Mesendoderm (in vitro differentiated cells): ENCODE results near the gene KCNH4.

ENCODE experiments used
- DNase-seq: peaks from one replicate; pipeline ENCODE4 v3.0.0; 2013
- H2AK5ac ChIP-seq: 2 replicates; pipeline ENCODE4 v1.6.1; 2013; ENCODE audit warnings: low read length, inconsistent platforms
- H2BK120ac ChIP-seq: 2 replicates; pipeline ENCODE4 v1.6.1; 2013; ENCODE audit warnings: low read depth, mild to moderate bottlenecking, low read length, moderate library complexity, mixed read lengths
- H2BK15ac ChIP-seq: replicated peaks from 2 replicates; pipeline ENCODE4 v1.6.1; 2013; ENCODE audit warnings: low read depth, mild to moderate bottlenecking, moderate library complexity
- H2BK5ac ChIP-seq: 2 replicates; pipeline ENCODE4 v1.6.1; 2013; ENCODE audit warnings: low read length, inconsistent platforms
- H3K18ac ChIP-seq: 2 replicates; pipeline ENCODE4 v1.6.1; 2013; ENCODE audit warnings: mild to moderate bottlenecking, low read length, mixed read lengths
- H3K23ac ChIP-seq: one replicate; pipeline ENCODE4 v1.6.1; 2013; ENCODE audit warnings: low read length
- H3K27ac ChIP-seq: 2 replicates; pipeline ENCODE4 v1.5.1; 2013; ENCODE audit warnings: low read depth, mild to moderate bottlenecking, inconsistent platforms, low read length, moderate library complexity
- H3K27me3 ChIP-seq: 2 replicates; pipeline ENCODE4 v1.6.1; 2013; ENCODE audit warnings: low read length, control low read depth, mild to moderate bottlenecking, inconsistent platforms; ENCODE audit not compliant: insufficient read depth, poor library complexity
- H3K36me3 ChIP-seq: 2 replicates; pipeline ENCODE4 v1.6.1; 2013; ENCODE audit warnings: low read length, inconsistent platforms; ENCODE audit not compliant: control insufficient read depth, insufficient read depth
- H3K4ac ChIP-seq: one replicate; pipeline ENCODE4 v1.6.1; 2013; ENCODE audit warnings: low read depth, mild to moderate bottlenecking, low read length, moderate library complexity
- H3K4me1 ChIP-seq: 2 replicates; pipeline ENCODE4 v1.6.1; 2013; ENCODE audit warnings: low read depth, low read length, inconsistent platforms; ENCODE audit not compliant: control insufficient read depth
- H3K4me2 ChIP-seq: 2 replicates; pipeline ENCODE4 v1.6.1; 2013; ENCODE audit warnings: low read length
- H3K4me3 ChIP-seq: 2 replicates; pipeline ENCODE4 v1.5.1; 2013; ENCODE audit warnings: mild to moderate bottlenecking, low read length
- H3K56ac ChIP-seq: one replicate; pipeline ENCODE4 v1.6.1; 2013; ENCODE audit warnings: low read length
- H3K79me1 ChIP-seq: 2 replicates; pipeline ENCODE4 v1.6.1; 2013; ENCODE audit warnings: low read length, inconsistent platforms
- H3K79me2 ChIP-seq: 2 replicates; pipeline ENCODE4 v1.6.1; 2013; ENCODE audit warnings: mild to moderate bottlenecking, low read length; ENCODE audit not compliant: control insufficient read depth, insufficient read depth
- H3K9ac ChIP-seq: 2 replicates; pipeline ENCODE4 v1.6.1; 2013; ENCODE audit warnings: low read length, inconsistent platforms
- H4K5ac ChIP-seq: one replicate; pipeline ENCODE4 v1.6.1; 2013; ENCODE audit warnings: low read length
- H4K8ac ChIP-seq: one replicate; pipeline ENCODE4 v1.6.1; 2013; ENCODE audit warnings: low read depth, mild to moderate bottlenecking, control low read depth, low read length, moderate library complexity
- WGBS: extraction: QIAGEN DNeasy Blood & Tissue Kit; methylation state at CpG from one replicate; pipeline ENCODE4 v1.1.7; 2013; ENCODE audit warnings: low lambda C conversion rate, missing lambda C conversion rate; ENCODE audit not compliant: insufficient coverage; ENCODE audit errors: extremely low coverage; 5-methylcytosine and 5-hydroxymethylcytosine counted together

The KCNH4 gene

DNA sequence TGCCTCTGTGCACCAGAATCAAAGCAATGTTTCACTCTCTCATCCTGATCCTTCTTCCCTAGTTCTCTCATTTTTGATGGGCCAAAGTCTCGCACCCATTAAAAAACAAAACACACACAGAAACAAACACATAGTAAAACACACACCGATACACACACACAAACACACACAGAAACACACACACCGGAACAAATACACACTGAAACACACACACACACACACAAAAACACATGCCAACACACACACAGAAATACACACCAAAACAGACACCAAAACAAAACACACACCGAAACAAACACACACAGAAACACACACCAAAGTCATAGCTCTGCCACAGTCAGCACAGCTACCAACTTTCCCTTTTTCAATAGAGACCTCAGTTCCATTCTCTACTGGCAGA is 49.7 kb downstream of the KCNH4 start:
- no peak overlapping the region for H2BK120ac ChIP-seq
- peaks cover 5% of the 10 kb centered on the region for H3K4me1 ChIP-seq
- H4K8ac ChIP-seq = no peak overlapping the region
- no peak overlapping the region for H3K56ac ChIP-seq
- no peak overlapping the region for H4K5ac ChIP-seq
- H3K23ac ChIP-seq = no peak overlapping the region
- H3K4me3 ChIP-seq = no peak overlapping the region
- no peak overlapping the region for H2AK5ac ChIP-seq
- H3K9ac ChIP-seq = no peak overlapping the region
- no peak overlapping the region for H3K27ac ChIP-seq
- WGBS = 100% methylated on average over 3 of the region's 4 CpGs
- peaks cover 23% of the 10 kb centered on the region for H3K79me1 ChIP-seq
- H3K4me2 ChIP-seq = no peak overlapping the region
- no peak overlapping the region for H2BK5ac ChIP-seq
- no peak overlapping the region for H2BK15ac ChIP-seq
- H3K79me2 ChIP-seq = peaks cover 14% of the 10 kb centered on the region
- H3K36me3 ChIP-seq = peaks cover 16% of the 10 kb centered on the region
- H3K18ac ChIP-seq = no peak overlapping the region
- DNase-seq = no peak
- no peak overlapping the region for H3K4ac ChIP-seq
- H3K27me3 ChIP-seq = no peaks in the 10 kb centered on the region

GRCh38 chr17:42130310-42130936 is 50.5 kb downstream of the KCNH4 start:
- Histone ChIP-seq H4K5ac (no peak overlapping the region), H3K56ac (no peak overlapping the region), H3K18ac (no peak overlapping the region), H2BK5ac (no peak overlapping the region), H3K23ac (no peak overlapping the region), H3K4me3 (no peak overlapping the region), H3K4ac (no peak overlapping the region), H2AK5ac (no peak overlapping the region), H3K4me1 (peaks cover under 1% of the 10 kb centered on the region), H3K79me2 (peaks cover 9% of the 10 kb centered on the region), H3K79me1 (peaks cover 16% of the 10 kb centered on the region), H3K4me2 (no peak overlapping the region), H2BK15ac (no peak overlapping the region), H3K36me3 (peaks cover 18% of the 10 kb centered on the region), H4K8ac (no peak overlapping the region), H3K27ac (no peak overlapping the region), H3K9ac (no peak overlapping the region), H2BK120ac (no peak overlapping the region), H3K27me3 (no peaks in the 10 kb centered on the region)
- no CpG with 5 or more reads among the region's 16 CpGs for WGBS
- DNase-seq = no peak

DNA sequence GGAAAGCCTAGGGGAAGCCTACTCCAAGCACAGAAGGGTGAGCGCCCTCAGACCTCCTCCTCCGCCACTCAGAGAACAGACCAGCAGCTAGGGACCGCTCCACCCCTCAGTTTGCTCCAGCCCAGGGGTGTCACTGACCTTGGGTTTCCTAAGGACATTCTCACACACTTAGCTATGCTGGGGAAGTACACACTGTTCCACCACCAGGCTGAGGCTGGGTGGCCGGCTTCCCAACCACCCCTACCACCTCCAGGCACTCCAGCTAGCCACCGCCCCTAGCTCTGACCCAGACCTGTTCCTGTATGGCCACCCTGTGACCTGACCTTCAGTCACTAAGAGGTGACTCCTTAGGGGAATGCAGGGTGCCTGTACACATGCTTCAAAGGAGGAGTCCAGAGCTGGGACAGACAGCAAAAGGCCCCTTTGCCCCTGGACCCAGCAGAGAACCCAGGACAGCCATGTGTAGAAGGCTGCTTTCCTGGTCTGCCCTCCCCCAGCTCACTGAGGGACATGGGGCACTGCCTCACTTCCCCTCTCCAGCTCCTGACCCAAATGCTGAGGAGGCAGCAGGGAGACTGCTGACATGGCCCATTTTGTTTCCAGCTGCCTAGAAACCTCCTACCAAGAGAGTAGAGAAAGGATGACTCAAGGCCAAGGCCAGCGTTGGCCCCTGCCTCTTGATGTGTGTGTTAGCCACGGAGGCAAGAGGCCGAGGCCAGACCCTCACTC is 51.7 kb downstream of the KCNH4 start:
- Histone ChIP-seq H3K27ac (no peak overlapping the region), H3K4me3 (no peak overlapping the region), H3K56ac (no peak overlapping the region), H2BK15ac (no peak overlapping the region), H2AK5ac (no peak overlapping the region), H3K4me2 (no peak overlapping the region), H3K9ac (no peak overlapping the region), H4K8ac (no peak overlapping the region), H3K4ac (no peak overlapping the region), H2BK120ac (no peak overlapping the region), H4K5ac (no peak overlapping the region), H3K23ac (no peak overlapping the region), H3K79me2 (peaks cover 9% of the 10 kb centered on the region), H3K79me1 (peaks cover 15% of the 10 kb centered on the region), H3K36me3 (peaks cover 22% of the 10 kb centered on the region), H3K4me1 (no peaks in the 10 kb centered on the region), H2BK5ac (no peak overlapping the region), H3K27me3 (no peaks in the 10 kb centered on the region), H3K18ac (no peak overlapping the region)
- WGBS = no CpG with 5 or more reads among the region's 8 CpGs
- DNase-seq = no peak

- DNase-seq = no peak
- Histone ChIP-seq H3K23ac (no peak overlapping the region), H3K4ac (no peak overlapping the region), H4K8ac (no peak overlapping the region), H3K18ac (no peak overlapping the region), H3K27ac (no peak overlapping the region), H2BK5ac (no peak overlapping the region), H2BK15ac (no peak overlapping the region), H3K56ac (no peak overlapping the region), H3K79me2 (peaks cover 3% of the 10 kb centered on the region), H4K5ac (no peak overlapping the region), H3K4me1 (no peaks in the 10 kb centered on the region), H3K9ac (no peak overlapping the region), H2AK5ac (no peak overlapping the region), H3K36me3 (peaks cover 22% of the 10 kb centered on the region), H3K27me3 (no peaks in the 10 kb centered on the region), H3K4me2 (no peak overlapping the region), H3K4me3 (no peak overlapping the region), H2BK120ac (no peak overlapping the region), H3K79me1 (peaks cover 2% of the 10 kb centered on the region)
- no CpG with 5 or more reads among the region's 6 CpGs for WGBS
Observed at GRCh38 chr17:42127414-42127813, 53.5 kb downstream of the KCNH4 start.

DNA sequence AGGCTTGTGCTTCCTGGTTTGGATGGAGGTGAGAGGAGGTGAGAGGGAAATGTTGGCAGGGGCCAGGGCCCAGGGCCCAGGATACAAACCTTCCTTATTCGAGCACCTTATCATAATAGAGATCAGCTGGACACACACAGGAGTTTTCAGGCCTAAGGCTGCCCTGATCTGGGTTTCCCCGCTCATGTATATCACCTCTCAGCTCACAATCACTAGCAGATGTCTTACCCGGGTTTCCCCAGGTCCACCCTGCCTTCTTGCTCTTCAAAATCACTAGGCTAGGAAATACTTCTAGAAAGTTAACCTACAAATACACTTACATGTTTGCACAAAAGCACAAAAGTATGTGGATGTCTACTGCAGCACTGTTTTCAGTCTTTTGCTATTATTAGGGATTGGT is 54.1 kb downstream of the KCNH4 start:
- no peak overlapping the region for H2BK5ac ChIP-seq
- no peak overlapping the region for H3K27ac ChIP-seq
- WGBS = no CpG with 5 or more reads among the region's 3 CpGs
- H3K4ac ChIP-seq = no peak overlapping the region
- no peaks in the 10 kb centered on the region for H3K4me1 ChIP-seq
- DNase-seq = no peak
- peaks cover 22% of the 10 kb centered on the region for H3K36me3 ChIP-seq
- H3K79me2 ChIP-seq = no peaks in the 10 kb centered on the region
- no peak overlapping the region for H3K18ac ChIP-seq
- H3K9ac ChIP-seq = no peak overlapping the region
- H2BK120ac ChIP-seq = no peak overlapping the region
- H2BK15ac ChIP-seq = no peak overlapping the region
- H3K56ac ChIP-seq = no peak overlapping the region
- H3K23ac ChIP-seq = no peak overlapping the region
- H3K79me1 ChIP-seq = peaks cover 2% of the 10 kb centered on the region
- H3K4me3 ChIP-seq = no peak overlapping the region
- no peak overlapping the region for H2AK5ac ChIP-seq
- no peak overlapping the region for H3K4me2 ChIP-seq
- H4K8ac ChIP-seq = no peak overlapping the region
- H3K27me3 ChIP-seq = no peaks in the 10 kb centered on the region
- no peak overlapping the region for H4K5ac ChIP-seq
